GM19438 (cell line): Measurements from ENCODE around the gene LY6G6C.

Source experiments
- ATAC-seq: cut with Tn5 transposase; IDR thresholded peaks from one replicate; pipeline ENCODE4 v1.9.1; 2021; ENCODE audit warnings: low read depth; ENCODE audit not compliant: unreplicated experiment

The LY6G6C gene, protein sequence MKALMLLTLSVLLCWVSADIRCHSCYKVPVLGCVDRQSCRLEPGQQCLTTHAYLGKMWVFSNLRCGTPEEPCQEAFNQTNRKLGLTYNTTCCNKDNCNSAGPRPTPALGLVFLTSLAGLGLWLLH

DNA sequence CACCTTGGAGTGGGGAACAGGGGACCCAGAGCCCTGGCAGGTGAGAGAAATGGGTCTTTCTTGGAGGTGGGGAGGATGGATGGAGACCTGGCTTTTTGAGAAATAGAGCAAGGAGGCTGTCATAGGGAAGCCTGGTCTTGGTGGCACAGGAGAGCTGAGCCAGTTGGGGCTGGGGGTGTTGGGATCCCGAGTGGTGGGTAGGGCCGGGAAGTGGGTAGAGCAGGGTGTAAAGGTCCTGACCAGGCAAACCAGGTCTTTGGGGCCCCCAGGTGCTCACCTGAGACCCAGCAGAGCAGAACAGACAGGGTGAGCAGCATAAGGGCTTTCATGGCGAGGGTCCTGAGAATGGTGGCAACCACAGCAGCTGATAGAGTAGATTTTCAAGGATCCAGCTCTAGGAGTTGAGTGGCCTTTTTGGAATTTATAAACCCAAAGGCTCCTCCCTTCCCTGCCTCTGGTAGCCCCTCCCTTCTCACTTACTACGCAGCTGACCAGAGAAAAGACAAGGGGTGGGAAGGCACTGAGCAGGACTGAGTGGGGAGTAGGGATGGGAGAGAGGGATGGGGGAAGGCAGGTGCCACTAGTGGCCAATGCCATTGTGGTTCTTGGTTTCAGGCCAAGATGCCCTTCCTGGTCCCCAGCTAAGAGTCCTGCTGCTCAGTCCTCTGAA is at the start of gene LY6G6C:
Gene LY6G6C, minus strand, starts transcription at position 396 of the 670 bp plus-strand sequence. Its CDS starts 67 bp downstream, at position 329.
- no peak for ATAC-seq

DNA sequence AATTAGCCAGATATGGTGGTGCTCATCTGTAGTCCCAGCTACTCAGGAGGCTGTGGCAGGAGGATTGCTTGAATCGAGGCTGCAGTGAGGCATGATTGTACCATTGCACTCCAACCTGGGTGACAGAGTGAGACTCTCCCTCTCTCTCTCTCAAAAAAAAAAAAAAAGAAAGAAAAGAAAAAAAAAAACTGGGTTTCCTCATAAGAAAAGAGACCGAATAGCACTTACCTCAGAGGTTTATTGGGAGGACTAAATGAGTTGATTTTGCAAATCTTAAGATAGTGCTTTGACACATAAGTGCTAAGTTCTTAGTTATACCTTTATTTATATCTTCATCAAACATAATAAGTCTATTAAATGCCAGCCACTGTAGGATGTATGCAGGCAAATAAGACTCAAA is 49.3 kb upstream of the LY6G6C start:
- no peak for ATAC-seq

DNA sequence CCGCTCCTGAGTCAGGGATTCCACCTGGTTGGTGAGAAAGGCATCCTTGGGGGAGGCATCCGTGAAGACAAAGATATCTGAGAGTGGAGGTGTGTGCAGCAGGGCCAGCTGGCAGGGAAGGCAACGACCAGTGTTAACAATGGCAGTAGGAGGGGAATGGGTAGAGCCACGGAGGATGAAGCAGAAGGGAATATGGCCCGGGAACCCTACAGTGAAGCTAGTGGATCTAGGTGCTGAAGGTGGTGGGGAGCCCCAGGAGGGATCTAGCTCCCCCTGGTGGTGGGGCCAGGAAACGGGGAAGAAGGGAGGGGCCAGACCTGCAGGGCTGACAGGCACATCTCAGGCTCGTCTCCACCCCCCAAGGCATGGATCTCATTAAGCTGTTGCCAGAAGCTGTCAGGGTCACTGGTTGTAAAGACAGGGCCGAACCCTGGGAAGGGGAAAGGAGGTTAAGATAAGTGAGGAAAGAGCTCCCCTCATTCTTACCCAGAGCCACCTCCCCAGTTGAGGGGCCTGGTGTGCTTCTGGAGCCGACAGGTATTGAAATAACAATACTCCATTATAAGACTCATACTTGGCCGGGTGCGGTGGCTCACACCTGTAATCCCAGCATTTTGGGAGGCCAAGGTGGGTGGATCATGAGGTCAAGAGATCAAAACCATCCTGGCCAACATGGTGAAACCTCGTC is 48.3 kb upstream of the LY6G6C start:
- no peak for ATAC-seq

DNA sequence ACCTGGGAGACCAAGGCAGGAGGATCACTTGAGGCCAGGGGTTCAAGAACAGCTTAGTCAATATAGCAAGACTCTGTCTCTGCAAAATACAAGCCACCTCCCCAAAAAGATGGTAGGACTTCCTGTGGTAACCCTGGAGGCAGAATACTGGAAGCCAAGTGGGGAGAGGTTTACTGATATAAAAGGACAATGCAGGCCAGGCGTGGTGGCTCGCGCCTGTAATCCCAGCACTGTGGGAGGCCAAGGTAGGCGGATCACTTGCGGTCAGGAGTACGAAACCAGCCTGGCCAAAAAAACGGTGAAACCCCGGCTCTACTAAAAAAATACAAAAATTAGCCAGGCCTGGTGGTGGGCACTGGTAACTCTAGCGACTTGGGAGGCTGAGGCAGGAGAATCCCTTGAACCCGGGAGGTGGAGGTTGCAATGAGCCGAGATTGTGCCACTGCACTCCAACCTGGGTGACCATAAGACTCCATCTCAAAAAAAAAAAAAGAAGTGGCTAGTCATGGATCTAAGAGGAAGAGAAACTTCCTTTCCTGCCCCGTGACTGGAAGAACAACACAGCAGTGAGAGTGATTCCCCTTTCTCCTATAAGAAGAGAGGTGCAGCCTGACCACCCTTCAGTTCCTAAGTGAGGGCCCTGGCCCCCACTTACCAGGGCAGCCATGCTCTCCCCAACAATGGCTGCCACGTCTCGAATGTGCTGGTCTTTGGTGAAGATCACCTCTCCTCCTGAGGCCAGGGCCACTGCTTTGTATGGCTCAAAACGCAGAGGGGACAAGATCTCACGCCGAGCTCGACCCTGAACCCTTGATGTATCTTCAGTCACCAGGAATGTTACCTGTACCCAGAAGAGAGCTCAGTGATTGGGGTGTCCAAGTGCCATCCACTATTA is 47.1 kb upstream of the LY6G6C start:
- no peak for ATAC-seq

DNA sequence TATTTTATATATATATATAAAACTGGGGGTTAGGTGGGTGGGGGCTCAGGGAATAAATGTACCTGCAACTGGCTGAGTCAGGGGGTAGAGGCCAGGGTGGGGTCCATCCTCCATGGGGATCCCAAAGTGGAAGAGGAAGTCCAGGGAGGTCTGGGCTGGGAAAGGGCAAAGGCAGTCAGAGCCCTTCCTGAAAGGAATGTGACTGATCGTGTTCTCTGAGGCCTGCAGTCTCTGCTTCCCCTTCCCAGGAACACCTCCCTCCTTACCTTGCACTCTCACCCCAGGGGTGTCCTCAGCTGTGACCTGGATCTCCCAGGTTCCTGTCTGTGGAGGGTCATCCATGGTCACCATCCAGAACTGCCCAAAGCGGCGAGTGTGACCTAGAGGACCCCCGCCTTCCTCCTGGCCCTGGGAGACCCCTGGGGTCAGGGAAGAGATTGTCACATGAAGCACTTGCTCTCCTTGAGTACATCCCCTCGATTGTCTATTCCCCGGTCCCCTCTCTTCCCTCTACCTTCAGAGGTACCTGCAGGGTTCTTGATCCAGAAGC is 45.6 kb upstream of the LY6G6C start:
- ATAC-seq = no peak

DNA sequence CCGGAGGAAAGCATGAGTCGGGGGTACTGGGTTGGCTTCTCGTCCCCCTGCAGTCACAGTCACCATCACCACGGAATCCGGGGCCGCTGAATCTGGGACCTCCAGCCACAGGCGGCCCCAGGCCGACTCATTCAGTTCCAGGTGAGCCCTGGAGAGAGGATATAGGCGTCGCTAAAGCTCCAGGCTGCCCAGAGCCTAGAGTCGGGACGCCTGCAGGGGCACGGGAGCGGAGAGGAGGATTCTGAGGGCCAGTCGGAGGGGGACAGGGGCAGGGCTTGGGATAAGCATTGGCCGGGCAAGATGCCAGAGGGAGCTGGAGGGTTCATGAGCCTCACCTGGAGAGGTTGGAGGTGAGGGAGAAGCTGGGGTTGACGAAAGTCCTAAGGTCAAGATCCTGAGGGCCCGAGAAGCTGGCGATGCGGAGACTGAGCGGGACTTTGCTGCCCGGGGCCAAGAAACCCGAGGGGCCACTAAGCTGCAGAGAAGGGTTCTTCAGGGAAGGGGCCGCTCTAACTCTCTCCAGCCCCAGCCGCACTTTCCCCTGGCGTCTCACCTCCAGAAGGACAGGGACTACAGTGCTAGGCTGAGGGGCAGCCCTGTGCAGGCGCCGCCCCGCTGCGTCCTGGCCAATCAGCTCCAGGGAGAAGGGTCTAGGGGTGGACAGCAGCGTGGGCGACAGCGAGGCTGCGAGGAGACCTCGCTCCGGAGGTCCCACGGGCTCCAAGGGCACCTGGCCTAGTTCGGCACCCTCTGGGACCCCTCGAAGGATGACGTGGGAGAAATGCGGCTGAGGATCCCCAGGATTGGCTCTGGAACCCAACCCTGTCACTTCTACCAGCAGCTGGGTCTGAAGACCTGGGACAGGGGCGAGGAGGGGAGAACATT is 44.6 kb upstream of the LY6G6C start:
- ATAC-seq = no peak

DNA sequence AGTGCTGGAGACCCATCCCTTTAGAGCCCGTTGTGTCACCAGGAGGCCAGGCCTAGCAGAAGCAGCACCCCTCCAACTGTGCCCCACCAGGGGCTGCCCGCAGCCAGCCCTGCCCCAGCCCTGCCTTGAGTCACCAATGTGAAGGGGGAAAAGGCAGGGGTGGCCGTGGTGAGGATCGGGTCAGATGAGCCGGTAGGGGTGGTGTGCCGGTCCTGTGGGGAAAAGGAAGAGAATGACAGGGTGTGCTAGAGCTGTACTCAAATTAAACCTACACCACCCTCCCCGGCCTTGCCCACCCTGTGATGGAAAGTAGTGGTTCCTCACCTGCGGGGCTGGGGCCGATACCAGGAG is 44.0 kb upstream of the LY6G6C start:
- ATAC-seq = no peak

DNA sequence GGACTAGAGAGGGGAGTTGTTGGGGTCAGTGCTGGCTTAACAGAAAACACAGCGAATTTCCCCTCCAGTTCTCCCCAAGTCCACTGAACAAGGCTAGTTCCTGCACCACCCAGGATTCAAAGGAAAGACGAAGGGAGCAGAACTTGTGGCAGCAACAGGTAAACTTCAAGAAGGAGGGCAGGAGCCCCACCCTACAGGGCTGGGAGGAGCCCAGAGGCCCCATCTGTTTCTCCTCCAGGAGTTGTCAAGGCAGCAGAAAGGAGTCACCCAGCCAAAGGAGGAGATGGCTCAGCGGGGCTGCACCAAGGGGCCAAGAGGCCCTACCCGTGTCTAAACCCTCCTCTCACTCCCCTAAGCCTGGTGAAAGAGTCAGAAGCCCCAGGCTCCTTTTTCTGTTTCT is 42.7 kb upstream of the LY6G6C start:
- ATAC-seq = no peak

DNA sequence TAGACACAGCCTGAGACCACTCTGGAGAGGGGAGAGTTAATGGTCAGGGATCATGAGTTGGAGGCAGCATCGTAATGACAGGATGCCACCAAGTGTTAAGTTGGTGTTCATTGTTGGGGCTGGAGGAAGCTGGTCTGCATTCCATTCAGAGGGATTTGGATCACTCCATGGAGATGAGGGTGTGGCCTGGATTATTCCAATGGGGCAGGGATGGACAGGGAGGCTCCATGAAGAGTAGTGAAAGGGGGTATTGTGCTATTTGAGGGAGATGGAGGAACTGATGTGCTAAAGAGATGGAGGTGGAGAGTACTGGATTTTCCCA is 42.0 kb upstream of the LY6G6C start:
- ATAC-seq = no peak

DNA sequence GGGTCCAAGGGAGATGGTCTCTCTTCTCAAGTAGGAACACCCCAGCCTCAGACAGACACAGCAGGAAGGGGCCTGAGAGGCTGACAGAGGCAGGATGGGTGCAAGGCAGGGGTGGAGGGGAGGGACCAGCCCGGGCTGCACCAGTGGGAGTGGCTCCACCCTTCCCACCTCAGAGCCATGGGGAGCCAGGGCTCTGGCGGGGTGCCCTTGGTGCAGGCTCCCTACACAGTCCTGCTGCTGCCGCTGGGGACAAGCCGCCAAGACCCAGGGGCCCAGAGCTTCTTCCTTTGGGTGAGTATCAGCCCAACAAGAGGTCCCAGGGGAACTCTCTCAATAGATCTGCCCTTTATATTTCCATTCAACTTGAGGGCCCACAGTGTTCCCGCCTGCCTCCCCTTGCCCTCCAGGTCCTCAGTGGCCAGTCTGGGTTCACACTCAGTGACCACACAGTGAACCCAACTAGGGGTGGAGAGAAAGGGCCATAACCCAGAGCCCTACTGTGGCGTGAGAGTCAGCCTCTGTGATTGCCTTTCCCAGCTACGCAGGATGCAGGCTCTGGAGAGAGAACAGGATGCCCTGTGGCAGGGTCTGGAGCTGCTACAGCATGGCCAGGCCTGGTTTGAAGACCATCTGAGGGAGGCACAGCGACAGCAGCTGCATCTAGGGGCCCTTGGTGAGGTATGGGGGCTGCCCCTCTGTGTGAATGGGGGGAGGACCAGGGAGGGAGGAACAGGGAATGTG is 41.5 kb upstream of the LY6G6C start:
- ATAC-seq = no peak

DNA sequence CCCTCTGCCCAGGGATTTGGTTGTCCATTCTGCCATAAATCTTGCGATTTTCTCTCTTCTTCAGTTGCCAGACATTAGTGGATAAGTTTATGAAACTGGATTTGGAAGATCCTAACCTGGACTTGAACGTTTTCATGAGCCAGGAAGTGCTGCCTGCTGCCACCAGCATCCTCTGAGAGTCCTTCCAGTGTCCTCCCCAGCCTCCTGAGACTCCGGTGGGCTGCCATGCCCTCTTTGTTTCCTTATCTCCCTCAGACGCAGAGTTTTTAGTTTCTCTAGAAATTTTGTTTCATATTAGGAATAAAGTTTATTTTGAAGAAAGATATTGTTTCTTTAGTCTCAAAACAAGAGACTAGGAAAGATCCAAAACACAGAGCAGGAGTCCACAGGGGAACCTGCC is 40.8 kb upstream of the LY6G6C start, which contains the start of gene SAPCD1:
Gene SAPCD1, plus strand, starts transcription at position 301 of the 400 bp plus-strand sequence. CDS start 399 bp downstream, outside the sequence.
- ATAC-seq = no peak

DNA sequence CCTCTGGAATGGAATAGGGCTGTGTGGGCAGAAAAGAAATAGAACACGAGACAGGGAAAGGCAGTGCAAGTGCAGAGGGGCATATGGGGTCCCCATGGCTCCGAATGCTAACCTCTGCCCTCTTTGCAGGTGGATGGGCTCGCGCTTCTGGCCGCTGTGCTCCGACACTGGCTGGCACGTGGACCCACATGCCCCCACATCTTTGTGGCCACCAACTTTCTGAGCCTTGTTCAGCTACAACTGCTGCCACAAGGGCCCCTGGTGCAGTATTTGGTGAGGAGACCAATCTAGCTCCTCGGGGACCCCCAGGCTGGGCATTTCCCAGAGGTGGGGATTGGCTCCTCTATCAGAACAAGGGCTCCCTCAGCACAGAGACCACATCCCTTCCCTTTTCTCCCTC is 39.8 kb upstream of the LY6G6C start:
- ATAC-seq = no peak

DNA sequence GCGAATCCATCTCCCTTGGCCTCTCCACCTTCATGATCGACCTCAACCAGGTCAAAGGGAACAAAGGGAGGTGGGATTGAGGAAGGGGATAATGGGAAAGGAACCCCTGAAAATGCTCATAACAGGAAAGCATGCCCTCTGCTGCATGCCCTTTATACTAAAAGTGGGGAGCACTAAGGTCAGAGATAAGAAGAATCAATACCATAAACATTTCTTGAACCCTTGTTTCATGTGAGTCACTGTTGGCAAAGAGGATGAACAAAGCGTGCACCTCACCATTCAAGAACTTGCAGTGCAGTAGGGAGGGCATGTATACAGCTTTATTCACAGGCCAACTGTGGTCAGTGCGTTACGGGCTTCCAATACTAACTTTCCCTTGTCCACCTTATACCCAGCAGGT is 39.2 kb upstream of the LY6G6C start:
- ATAC-seq = no peak

DNA sequence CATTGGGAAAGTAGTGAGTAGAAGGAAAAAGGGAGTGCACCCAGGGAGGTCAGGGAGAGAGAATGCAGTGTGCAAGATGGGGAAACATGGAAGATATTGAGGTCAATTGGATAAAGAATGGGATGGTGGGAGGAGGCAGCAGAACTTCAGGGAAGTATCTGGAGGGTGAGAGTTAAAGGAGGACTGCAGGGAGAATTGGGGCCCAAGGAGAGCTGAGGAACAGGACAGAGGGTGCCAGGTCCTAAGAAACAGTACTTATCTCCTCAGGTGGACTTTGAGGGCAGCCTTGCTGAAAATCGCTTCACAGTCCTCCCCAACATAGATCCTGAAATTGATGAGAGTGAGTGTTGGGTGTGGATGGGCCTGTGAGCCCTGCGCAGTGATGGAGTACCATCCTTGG is 36.7 kb upstream of the LY6G6C start:
- ATAC-seq = no peak

DNA sequence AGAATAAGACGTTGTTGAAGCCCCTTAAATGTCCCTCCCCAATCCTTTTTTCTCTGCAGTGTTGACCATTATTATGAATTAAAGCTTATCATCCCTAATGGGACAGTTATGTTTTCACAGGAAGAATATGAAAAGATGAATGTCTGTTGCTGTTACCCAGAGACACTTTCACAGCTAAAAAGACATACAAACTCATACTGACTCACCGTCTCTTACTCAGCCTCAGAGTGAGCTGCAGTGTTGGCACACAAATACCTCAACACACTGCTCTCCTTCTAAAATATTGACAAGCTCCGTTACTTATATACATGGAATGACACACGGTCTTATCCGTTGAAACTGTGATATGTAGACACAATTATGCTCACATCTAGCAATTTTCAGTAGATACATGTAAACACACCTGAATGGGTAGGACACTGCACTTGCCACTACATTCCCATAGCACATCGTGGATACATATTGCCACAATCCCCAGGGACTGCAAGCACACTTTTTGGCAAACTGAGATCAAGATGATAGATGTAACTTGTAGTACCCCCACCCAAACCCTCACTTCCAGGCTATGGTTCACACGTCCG is 31.3 kb upstream of the LY6G6C start:
- ATAC-seq = no peak

DNA sequence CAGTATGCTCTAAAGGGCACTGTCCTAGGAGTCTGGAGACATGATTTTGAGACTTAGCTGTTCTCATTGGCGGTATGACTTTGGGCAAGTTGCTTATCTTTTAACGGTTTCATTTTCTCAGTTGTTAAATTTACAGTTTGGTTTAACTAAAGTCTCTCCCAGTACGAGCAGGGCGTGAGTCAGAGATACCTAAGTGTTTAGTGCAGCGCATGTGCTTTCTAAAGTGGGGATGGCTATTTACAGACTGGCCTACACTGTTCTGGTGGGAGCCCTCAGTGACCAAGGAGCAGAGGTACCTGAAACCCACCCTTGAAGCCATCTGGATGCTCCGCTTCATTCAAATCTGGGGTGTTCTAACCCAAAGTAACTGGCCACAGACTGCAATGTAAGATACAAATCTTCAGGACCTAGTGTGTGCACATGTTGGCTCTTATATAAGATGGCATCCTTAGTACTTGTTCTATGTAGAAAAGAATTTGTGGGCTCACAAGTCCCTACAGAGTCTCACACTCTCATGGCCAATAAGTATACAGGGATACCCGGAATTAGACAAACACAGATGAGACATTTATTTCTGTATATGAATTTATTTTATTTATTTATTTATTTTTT is 29.0 kb upstream of the LY6G6C start:
- no peak for ATAC-seq

DNA sequence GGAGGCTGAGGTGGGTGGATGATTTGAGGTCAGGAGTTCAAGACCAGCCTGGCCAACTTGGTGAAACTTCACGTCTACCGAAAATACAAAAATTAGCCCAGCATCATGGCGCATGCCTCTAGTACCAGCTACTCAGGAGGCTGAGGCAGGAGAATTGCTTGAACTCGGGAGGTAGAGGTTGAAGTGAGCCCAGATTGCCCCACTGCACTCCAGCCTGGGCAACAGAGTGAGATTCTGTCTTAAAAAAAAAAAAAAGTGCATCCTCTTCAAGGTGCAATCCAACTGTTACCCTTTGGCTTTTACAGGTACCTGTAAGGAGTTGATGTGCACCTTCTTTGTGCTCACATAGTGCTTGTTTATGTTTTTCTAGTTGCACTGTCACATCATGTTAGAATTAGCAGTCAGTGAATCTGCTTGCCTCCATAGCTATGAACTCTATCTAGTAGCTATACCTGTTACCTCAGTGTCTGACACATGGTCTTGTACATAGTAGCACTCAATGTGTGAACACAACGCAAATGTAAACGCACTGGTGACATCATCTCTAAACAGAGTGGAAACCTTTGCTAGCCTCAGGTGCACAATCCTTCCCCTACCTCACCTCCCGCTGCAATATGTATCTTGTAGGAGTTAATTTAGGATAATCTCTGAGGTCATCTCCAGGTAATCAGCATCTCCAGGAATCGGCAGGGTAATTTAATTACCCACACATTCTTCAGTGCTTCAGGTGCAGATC is 27.9 kb upstream of the LY6G6C start:
- ATAC-seq = no peak

DNA sequence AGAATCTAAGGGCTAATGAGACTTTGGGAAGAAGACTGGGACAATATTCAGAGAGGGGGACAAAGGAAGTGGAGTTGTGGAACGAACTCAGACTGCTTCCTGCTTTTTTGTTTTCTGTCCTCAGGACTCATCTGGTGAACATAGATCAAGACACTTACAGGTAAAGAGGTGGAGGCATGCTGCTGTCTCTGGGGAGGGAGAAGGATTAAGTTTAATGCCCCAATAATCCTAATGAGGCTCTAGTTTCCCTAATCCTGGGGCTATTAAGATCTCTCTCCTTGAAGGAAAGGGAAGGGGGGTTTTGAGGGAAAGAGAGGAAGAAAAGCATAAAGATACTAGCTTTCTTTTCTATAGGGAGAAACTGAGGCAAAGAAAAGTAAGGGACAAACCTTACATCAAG is 22.9 kb upstream of the LY6G6C start:
- no peak for ATAC-seq
